OCI-LY3 (cell line): ENCODE data around the gene AGAP2.

ENCODE experiments used
- H2AFZ ChIP-seq: fragments of 200-600, 300-600 bp; shearing (Covaris generic); 2 replicates; pipeline ENCODE4 v1.6.0; 2014; ENCODE audit warnings: antibody characterized with exemption, low read depth, low read length
- H3K27ac ChIP-seq: fragments of 200-600, 300-600 bp; sonication (generic); 2 replicates; pipeline ENCODE4 v1.5.1; 2014; ENCODE audit warnings: mild to moderate bottlenecking, low read length, moderate library complexity, mixed read lengths
- H3K27me3 ChIP-seq: fragments of 200-600, 300-600 bp; sonication (generic); 2 replicates; pipeline ENCODE4 v1.6.1; 2014; ENCODE audit warnings: low read depth, low read length, mixed read lengths
- H3K36me3 ChIP-seq: fragments of 200-600, 300-600 bp; sonication (generic); replicated peaks from 2 replicates; pipeline ENCODE3; 2014; ENCODE audit warnings: low read depth, low read length, mixed read lengths
- H3K4me1 ChIP-seq: fragments of 300-600, 200-600 bp; sonication (generic); 2 replicates; pipeline ENCODE4 v1.6.1; 2014; ENCODE audit warnings: low read length, mixed read lengths
- H3K4me2 ChIP-seq: fragments of 200-600, 300-600 bp; sonication (generic); 2 replicates; pipeline ENCODE4 v1.6.1; 2014; ENCODE audit warnings: low read length, mixed read lengths
- H3K4me3 ChIP-seq: fragments of 300-600, 200-600 bp; sonication (generic); 2 replicates; pipeline ENCODE4 v1.5.1; 2014; ENCODE audit warnings: antibody characterized with exemption, mild to moderate bottlenecking, low read length, moderate library complexity
- H3K79me2 ChIP-seq: fragments of 300-600, 200-600 bp; shearing (Covaris generic); 2 replicates; pipeline ENCODE4 v1.6.1; 2014; ENCODE audit warnings: mild to moderate bottlenecking, low read length, mixed read lengths
- H3K9ac ChIP-seq: fragments of 300-600, 200-600 bp; shearing (Covaris generic); 2 replicates; pipeline ENCODE4 v1.6.0; 2014; ENCODE audit warnings: mild to moderate bottlenecking, low read length, moderate library complexity
- H3K9me3 ChIP-seq: fragments of 200-600, 300-600 bp; shearing (Covaris generic); 2 replicates; pipeline ENCODE4 v1.6.1; 2014; ENCODE audit warnings: low read length, mixed read lengths; ENCODE audit not compliant: insufficient read depth
- H4K20me1 ChIP-seq: fragments of 200-600, 300-600 bp; sonication (generic); 2 replicates; pipeline ENCODE4 v1.6.1; 2016; ENCODE audit warnings: low read length, mixed read lengths; ENCODE audit not compliant: insufficient read depth
- EZH2phosphoT487 ChIP-seq: fragments of 200-600 bp; shearing (Covaris generic); IDR thresholded peaks from 2 replicates; pipeline ENCODE4 v1.6.1; 2018; ENCODE audit warnings: antibody characterized with exemption, mixed run types, low read depth
- TF ChIP-seq, protein P1 (sequence below): fragments of 200-600, 300-600 bp; sonication (generic); IDR thresholded peaks from 2 replicates; pipeline ENCODE4 v1.5.1; 2014; ENCODE audit warnings: antibody characterized with exemption, low read length, low read depth

The AGAP2 gene

GRCh38 chr12:57694459-57695019 lies 44.0 kb downstream of the AGAP2 start:
- Histone ChIP-seq H3K4me2 (peak overlapping the region; percentile 95), H2AFZ (peak overlapping the region; percentile 90), H3K27me3 (no peaks in the 10 kb centered on the region), H4K20me1 (no peaks in the 10 kb centered on the region), H3K27ac (peak overlapping the region; percentile 47), H3K4me3 (peak overlapping the region; percentile 92), H3K36me3 (peaks cover 14% of the 10 kb centered on the region), H3K9me3 (no peaks in the 10 kb centered on the region), H3K4me1 (peaks cover 8% of the 10 kb centered on the region), H3K79me2 (peaks cover 9% of the 10 kb centered on the region), H3K9ac (peak overlapping the region; percentile 83)
- TF ChIP-seq EZH2phosphoT487: no peak
- TF ChIP-seq, protein P1, sequence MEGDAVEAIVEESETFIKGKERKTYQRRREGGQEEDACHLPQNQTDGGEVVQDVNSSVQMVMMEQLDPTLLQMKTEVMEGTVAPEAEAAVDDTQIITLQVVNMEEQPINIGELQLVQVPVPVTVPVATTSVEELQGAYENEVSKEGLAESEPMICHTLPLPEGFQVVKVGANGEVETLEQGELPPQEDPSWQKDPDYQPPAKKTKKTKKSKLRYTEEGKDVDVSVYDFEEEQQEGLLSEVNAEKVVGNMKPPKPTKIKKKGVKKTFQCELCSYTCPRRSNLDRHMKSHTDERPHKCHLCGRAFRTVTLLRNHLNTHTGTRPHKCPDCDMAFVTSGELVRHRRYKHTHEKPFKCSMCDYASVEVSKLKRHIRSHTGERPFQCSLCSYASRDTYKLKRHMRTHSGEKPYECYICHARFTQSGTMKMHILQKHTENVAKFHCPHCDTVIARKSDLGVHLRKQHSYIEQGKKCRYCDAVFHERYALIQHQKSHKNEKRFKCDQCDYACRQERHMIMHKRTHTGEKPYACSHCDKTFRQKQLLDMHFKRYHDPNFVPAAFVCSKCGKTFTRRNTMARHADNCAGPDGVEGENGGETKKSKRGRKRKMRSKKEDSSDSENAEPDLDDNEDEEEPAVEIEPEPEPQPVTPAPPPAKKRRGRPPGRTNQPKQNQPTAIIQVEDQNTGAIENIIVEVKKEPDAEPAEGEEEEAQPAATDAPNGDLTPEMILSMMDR: no peak

GRCh38 chr12:57693659-57694458 lies 44.7 kb downstream of the AGAP2 start, which contains the start of gene OS9:
OS9 (plus strand) TSS chr12:57694132; CDS start chr12:57694162, 30 bp downstream.
- TF ChIP-seq, protein P1: peak; percentile 69
- no peak for TF ChIP-seq EZH2phosphoT487
- Histone ChIP-seq H3K36me3 (peaks cover 14% of the 10 kb centered on the region), H3K9ac (peak within 1 kb of the TSS; percentile 83), H3K27ac (peak within 1 kb of the TSS; percentile 47), H3K4me2 (peak within 1 kb of the TSS; percentile 95), H2AFZ (peak within 1 kb of the TSS; percentile 91), H3K27me3 (no peaks in the 10 kb centered on the region), H3K79me2 (peaks cover 9% of the 10 kb centered on the region), H4K20me1 (no peaks in the 10 kb centered on the region), H3K4me3 (peak within 1 kb of the TSS; percentile 92), H3K9me3 (no peaks in the 10 kb centered on the region), H3K4me1 (peaks cover 8% of the 10 kb centered on the region)

- H3K4me1 ChIP-seq: peaks cover 8% of the 10 kb centered on the region
- H2AFZ ChIP-seq: peak overlapping the region; percentile 91
Measured at GRCh38 chr12:57693317-57693658, 45.3 kb downstream of the AGAP2 start.

GRCh38 chr12:57692500-57692899 lies 46.0 kb downstream of the AGAP2 start:
- H3K79me2 ChIP-seq: peaks cover 9% of the 10 kb centered on the region
- no peak overlapping the region for H3K4me2 ChIP-seq
- H3K4me3 ChIP-seq: no peak overlapping the region
- H3K27ac ChIP-seq: no peak overlapping the region
- no peak for TF ChIP-seq EZH2phosphoT487
- TF ChIP-seq, protein P1: no peak
- peaks cover 8% of the 10 kb centered on the region for H3K4me1 ChIP-seq
- no peak overlapping the region for H2AFZ ChIP-seq
- no peaks in the 10 kb centered on the region for H3K9me3 ChIP-seq
- no peaks in the 10 kb centered on the region for H4K20me1 ChIP-seq
- no peaks in the 10 kb centered on the region for H3K27me3 ChIP-seq
- H3K36me3 ChIP-seq: peaks cover 14% of the 10 kb centered on the region
- no peak overlapping the region for H3K9ac ChIP-seq

More at GRCh38 chr12:57693317-57693658, 45.3 kb downstream of the AGAP2 start:
- peak overlapping the region; percentile 79 for H3K4me2 ChIP-seq
- no peaks in the 10 kb centered on the region for H3K27me3 ChIP-seq
- no peaks in the 10 kb centered on the region for H3K9me3 ChIP-seq
- peak overlapping the region; percentile 39; the same call in 1 of the 2 replicates for H3K9ac ChIP-seq
- peaks cover 9% of the 10 kb centered on the region for H3K79me2 ChIP-seq
- peaks cover 14% of the 10 kb centered on the region for H3K36me3 ChIP-seq
- H4K20me1 ChIP-seq: no peaks in the 10 kb centered on the region
- no peak overlapping the region for H3K27ac ChIP-seq
- H3K4me3 ChIP-seq: peak overlapping the region; percentile 77
- TF ChIP-seq, protein P1: no peak
- no peak for TF ChIP-seq EZH2phosphoT487
